GM12878 (cell line): ENCODE measurements around the gene FRMD3. TPM values are rescaled to one million over a fixed set of nuclear protein-coding genes. Genes with fewer than 3 reads are reported as not detected.

Experiments used
- ATAC-seq: fragments of 200-7000 bp; cut with Tn5 transposase; 3 replicates; pipeline ENCODE4 v1.9.1; 2020; ENCODE audit warnings: mild to moderate bottlenecking, moderate library complexity
- BruUV-seq: library from RNA; stranded (reverse); fragments of 400-500 nt; replicated peaks from 2 replicates; lab custom pipeline; 2021; lab: Mats Ljungman, UMichigan
- CTCF ChIA-PET: fragments of 300-600 bp; sonication (Branson Sonifier 250); formaldehyde crosslinking; extraction: SDS; loops from one replicate; lab custom pipeline; 2021; ENCODE audit warnings: inconsistent platforms; lab: Yijun Ruan, JAX
- POLR2A ChIA-PET: fragments of 350-600 bp; formaldehyde crosslinking; extraction: SDS; loops from one replicate; lab custom pipeline; 2021; ENCODE audit warnings: inconsistent platforms; lab: Charles Lee
- RAD21 ChIA-PET: fragments of 300-600 bp; sonication (Branson Sonifier 250); formaldehyde crosslinking; loops from one replicate; lab custom pipeline; 2023; ENCODE audit warnings: antibody characterized with exemption; ENCODE audit not compliant: unreplicated experiment; lab: Charles Lee
- SMC1A ChIA-PET: fragments of 300-600 bp; sonication (Branson Sonifier 250); formaldehyde crosslinking; loops from one replicate; lab custom pipeline; 2023; ENCODE audit not compliant: unreplicated experiment, uncharacterized antibody; lab: Charles Lee
- DNase-seq: peaks from one replicate; pipeline ENCODE4 v3.0.0-alpha.2; 2011; ENCODE audit warnings: low read depth, low spot score
- FAIRE-seq: peaks from 3 replicates; lab custom pipeline; 2011; peaks lifted over from hg19 to GRCh38; lab: Jason Lieb, UNC
- H2AFZ ChIP-seq: 2 replicates; pipeline ENCODE4 v1.6.0; 2011; ENCODE audit warnings: low read depth, low read length, control low read depth; ENCODE audit not compliant: control insufficient read depth
- H3K27ac ChIP-seq: 2 replicates; pipeline ENCODE4 v1.5.1; 2011; ENCODE audit warnings: control low read depth; ENCODE audit not compliant: control insufficient read depth, insufficient read depth
- H3K27me3 ChIP-seq, 2 experiments: replicated peaks in 1 of 2; 2 replicates each; pipeline versions ENCODE4 v1.6.0 to v1.6.1; 2011; ENCODE audit warnings: low read length in 1 of 2; ENCODE audit not compliant: control insufficient read depth in 2 of 2, insufficient read depth in 2 of 2
- H3K36me3 ChIP-seq, 2 experiments: 2 replicates each; pipeline ENCODE4 v1.5.1; 2011; ENCODE audit warnings: low read length in 1 of 2; ENCODE audit not compliant: control insufficient read depth in 2 of 2, insufficient read depth in 2 of 2
- H3K4me1 ChIP-seq: 2 replicates; pipeline ENCODE4 v1.6.1; 2011; ENCODE audit warnings: mild to moderate bottlenecking, low read length, moderate library complexity, mixed read lengths; ENCODE audit not compliant: control insufficient read depth, insufficient read depth
- H3K4me2 ChIP-seq: 2 replicates; pipeline ENCODE4 v1.6.0; 2011; ENCODE audit warnings: control low read depth; ENCODE audit not compliant: control insufficient read depth, insufficient read depth
- H3K4me3 ChIP-seq: fragments of 200-600 bp; sonication (generic); 2 replicates; pipeline ENCODE4 v1.5.1; 2016
- H3K79me2 ChIP-seq: 2 replicates; pipeline ENCODE4 v1.6.0; 2011; ENCODE audit warnings: low read length; ENCODE audit not compliant: control insufficient read depth, insufficient read depth
- H3K9ac ChIP-seq: 2 replicates; pipeline ENCODE4 v1.8.0; 2011; ENCODE audit warnings: low read length, control low read depth, mixed read lengths; ENCODE audit not compliant: control insufficient read depth, insufficient read depth
- H3K9me3 ChIP-seq: replicated peaks from 3 replicates; pipeline ENCODE4 v1.5.1; 2011; ENCODE audit warnings: mild to moderate bottlenecking, low read length; ENCODE audit not compliant: control insufficient read depth, insufficient read depth
- H4K20me1 ChIP-seq: 2 replicates; pipeline ENCODE4 v1.6.0; 2011; ENCODE audit not compliant: control insufficient read depth, insufficient read depth
- CHD1 ChIP-seq: IDR thresholded peaks from 2 replicates; pipeline ENCODE4 v1.6.1; 2012; ENCODE audit warnings: low read depth, low read length, improper control_type of control experiment
- CTCF ChIP-seq, 3 experiments: IDR thresholded peaks in 2 of 3; conservative IDR thresholded peaks in 1 of 3; 2 replicates each; pipeline ENCODE4 v1.5.1; 2011; ENCODE audit warnings: low read depth in 3 of 3, low read length in 3 of 3, mild to moderate bottlenecking in 3 of 3, control low read depth in 2 of 3, moderate library complexity in 2 of 3, inconsistent platforms in 1 of 3, mixed read lengths in 1 of 3; ENCODE audit not compliant: control insufficient read depth in 2 of 3, insufficient read depth in 1 of 3; ENCODE audit errors: extremely low read depth in 1 of 3
- E2F4 ChIP-seq: IDR thresholded peaks from 2 replicates; pipeline ENCODE4 v1.6.1; 2012; ENCODE audit warnings: low read depth, low read length, improper control_type of control experiment
- IKZF2 ChIP-seq, 2 experiments: fragments of 450-650 bp; IDR thresholded peaks; 2 replicates each; pipeline ENCODE4 v1.6.1; 2017; ENCODE audit warnings: mild to moderate bottlenecking in 2 of 2, moderate library complexity in 2 of 2
- POU2F2 ChIP-seq: IDR thresholded peaks from 3 replicates; pipeline ENCODE4 v1.6.1; 2011; ENCODE audit warnings: low read depth, mild to moderate bottlenecking, low read length, borderline replicate concordance
- REST ChIP-seq: IDR thresholded peaks from 2 replicates; pipeline ENCODE4 v1.6.1; 2012; ENCODE audit warnings: mild to moderate bottlenecking, low read depth, low read length
- SMC3 ChIP-seq: IDR thresholded peaks from 2 replicates; pipeline ENCODE4 v1.6.1; 2011; ENCODE audit warnings: low read length, improper control_type of control experiment, borderline replicate concordance
- SREBF1 ChIP-seq: IDR thresholded peaks from 2 replicates; pipeline ENCODE4 v1.6.1; 2012; ENCODE audit warnings: mild to moderate bottlenecking, low read length
- WGBS: methylation state at CpG from one replicate; pipeline ENCODE4 v1.1.6; 2016; ENCODE audit warnings: low lambda C conversion rate; ENCODE audit not compliant: insufficient replicate concordance, insufficient coverage; ENCODE audit errors: missing lambda C conversion rate; 5-methylcytosine and 5-hydroxymethylcytosine counted together
- in situ Hi-C: fragments of 300-500 bp; cut with MboI; formaldehyde crosslinking; loops from 9 replicates; pipeline ENCODE4 v1.14.3; 2018; ENCODE audit warnings: mixed read lengths
- intact Hi-C: fragments of 100-400 bp; cut with micrococcal nuclease; formaldehyde crosslinking; loops from one replicate; pipeline ENCODE4 v1.14.2; 2022; ENCODE audit not compliant: unreplicated experiment
- polyA plus RNA-seq, 11 experiments: library from polyadenylated mRNA; depleted of rRNA in 4 of 11; unstranded in 6 of 11; stranded (reverse) in 5 of 11; fragments of >200 nt; fragmentation: Nextera tagmentation in 4 of 11; fragmentation: Illumina TruSeq in 1 of 11; extraction: Ambion mirVana in 4 of 11; extraction: Trizol in 1 of 11; gene quantifications; 1 replicate in 1 of 11; 2 replicates in 10 of 11; pipeline versions ENCODE4 v1.2.1 to v1.2.3, GENCODE V29; 2011 to 2016; ENCODE audit warnings: inconsistent platforms in 2 of 11, missing spikeins in 2 of 11, low read depth in 1 of 11
- total RNA-seq, 4 experiments: library from RNA; depleted of rRNA in 3 of 4; stranded (reverse); fragments of >200 nt in 3 of 4; fragmentation: Illumina TruSeq in 1 of 4; extraction: Trizol in 1 of 4; gene quantifications; 2 replicates each; pipeline versions ENCODE4 v1.2.1 to v1.2.3, GENCODE V29; 2013 to 2021

FRMD3 gene
- total and polyA plus RNA-seq, 10 of the 15 experiments (the other 5 are each of a cell fraction or from before 2014, with no cell fraction given), result 0.04 to 0.68 (median 0.21) TPM; not detected in 1

- Histone ChIP-seq H3K36me3 (no peaks in the 10 kb centered on the region), H4K20me1 (no peaks in the 10 kb centered on the region), H3K9ac (no peak overlapping the region), H3K4me2 (no peak overlapping the region), H3K4me1 (no peaks in the 10 kb centered on the region), H3K9me3 (no peaks in the 10 kb centered on the region), H3K27ac (no peak overlapping the region), H3K79me2 (no peaks in the 10 kb centered on the region), H3K4me3 (no peak overlapping the region), H2AFZ (no peak overlapping the region), H3K27me3 (no peaks in the 10 kb centered on the region)
- WGBS, result 6% methylated on average over 1 of the region's 1 CpG
- POLR2A ChIA-PET, result no interaction called here
- no peak for FAIRE-seq
- CTCF ChIA-PET, result no interaction called here
- SMC1A ChIA-PET, result no interaction called here
- intact Hi-C loops (loop anchor here (10.0 kb wide), 1 partner anchor 391 kb away; no protein-coding TSS in a partner anchor), in situ Hi-C loops (no loop called here)
- no peak for DNase-seq
- ATAC-seq, result peak; percentile 44; the same call in 2 of the 3 replicates
- RAD21 ChIA-PET, result no interaction called here
- BruUV-seq, result no TSS peak
- TF ChIP-seq SREBF1 (no peak), E2F4 (no peak), IKZF2 (IDR thresholded peaks at IDR 0.05) (no peak), POU2F2 (no peak), SMC3 (no peak), CTCF (IDR thresholded peaks at IDR 0.05 in 2 of 3, conservative IDR thresholded peaks at IDR 0.05 in 1 of 3; ENCODE audit: control insufficient read depth in 2 of 3, extremely low read depth in 1 of 3, insufficient read depth in 1 of 3, low read depth in 3 of 3, low read length in 3 of 3) (peak in 2 of 3 experiments; percentile 4 to 21; a peak in 1 of 6 replicates), CHD1 (no peak), REST (no peak)
Measured at GRCh38 chr9:83204047-83204446, 334.2 kb downstream of the FRMD3 start.
